Smooth muscle cell of the brain vasculature (primary cell): ENCODE measurements around the gene POLR1G.

Experiments used
- DNase-seq: peaks from one replicate; pipeline ENCODE4 v3.0.0-alpha.2; 2012; ENCODE audit warnings: low read depth, low spot score

Gene POLR1G

GRCh38 chr19:45446295-45446694 lies 39.9 kb downstream of the POLR1G start:
- no peak for DNase-seq

- DNase-seq = no peak
These were observed 40.5 kb downstream of the POLR1G start for GRCh38 chr19:45446944-45447343.

- no peak for DNase-seq
These were observed 41.9 kb downstream of the POLR1G start for GRCh38 chr19:45448425-45448756.

- peak; percentile 58 for DNase-seq
These were observed 42.4 kb downstream of the POLR1G start for GRCh38 chr19:45448887-45449299.

GRCh38 chr19:45450012-45450333 lies 43.5 kb downstream of the POLR1G start:
- no peak for DNase-seq

GRCh38 chr19:45451131-45451849 lies 44.8 kb downstream of the POLR1G start:
- no peak for DNase-seq

- DNase-seq = no peak
These were observed 45.5 kb downstream of the POLR1G start for GRCh38 chr19:45451850-45452387.

- peak; percentile 95 for DNase-seq
These were observed 49.5 kb downstream of the POLR1G start for GRCh38 chr19:45455707-45456499.

GRCh38 chr19:45456500-45456815 lies 50.0 kb downstream of the POLR1G start:
- no peak for DNase-seq

- DNase-seq = no peak
These were observed 51.3 kb downstream of the POLR1G start for GRCh38 chr19:45457776-45458175.
